PC-9 (cell line): ENCODE results near the gene CHCHD5. TPM values are rescaled to one million over a fixed set of nuclear protein-coding genes. Genes with fewer than 3 reads are reported as not detected.

Experiments used
- BruUV-seq: library from RNA; stranded (reverse); fragments of 400-500 nt; replicated peaks from 2 replicates; lab custom pipeline; 2021; lab: Mats Ljungman, UMichigan
- CTCF ChIA-PET: fragments of 300-600 bp; sonication (Branson Sonifier 250); formaldehyde crosslinking; loops from one replicate; lab custom pipeline; 2022; ENCODE audit warnings: antibody characterized with exemption; lab: Charles Lee
- POLR2A ChIA-PET: fragments of 300-600 bp; sonication (Branson Sonifier 250); formaldehyde crosslinking; loops from one replicate; lab custom pipeline; 2022; ENCODE audit warnings: antibody characterized with exemption; ENCODE audit not compliant: unreplicated experiment; lab: Charles Lee
- DNase-seq, 2 experiments: peaks; one replicate each; pipeline versions ENCODE4 v3.0.0 to v3.0.0-alpha.2; 2015 to 2022; ENCODE audit warnings: mixed read lengths in 1 of 2
- H2AFZ ChIP-seq: fragments of 200-600 bp; sonication (generic); 2 replicates; pipeline ENCODE4 v1.8.1; 2017; ENCODE audit warnings: antibody characterized with exemption
- H3F3A ChIP-seq: fragments of 200-600 bp; sonication (generic); 2 replicates; pipeline ENCODE4 v1.8.1; 2017; ENCODE audit warnings: antibody characterized with exemption, mild to moderate bottlenecking, low read depth; ENCODE audit not compliant: insufficient read depth
- H3K27ac ChIP-seq: fragments of 200-600 bp; sonication (generic); 2 replicates; pipeline ENCODE4 v1.6.1; 2016; ENCODE audit warnings: mixed run types
- H3K27me3 ChIP-seq: fragments of 200-600 bp; sonication (generic); 2 replicates; pipeline ENCODE4 v1.6.1; 2016; ENCODE audit warnings: low read depth, mixed run types; ENCODE audit not compliant: insufficient read depth
- H3K36me3 ChIP-seq: fragments of 200-600 bp; sonication (generic); 2 replicates; pipeline ENCODE4 v1.6.1; 2016; ENCODE audit warnings: low read depth, mixed run types
- H3K4me1 ChIP-seq: fragments of 200-600 bp; sonication (generic); replicated peaks from 2 replicates; pipeline ENCODE4 v1.6.1; 2016; ENCODE audit warnings: mixed run types; ENCODE audit not compliant: insufficient read depth
- H3K4me2 ChIP-seq: fragments of 200-600 bp; sonication (generic); 2 replicates; pipeline ENCODE4 v1.6.1; 2017; ENCODE audit warnings: mixed run types
- H3K4me3 ChIP-seq: fragments of 200-600 bp; sonication (generic); 2 replicates; pipeline ENCODE4 v1.6.1; 2016; ENCODE audit warnings: mixed run types
- H3K79me2 ChIP-seq: fragments of 200-600 bp; sonication (generic); 2 replicates; pipeline ENCODE4 v1.6.1; 2017; ENCODE audit warnings: low read depth, mixed run types
- H3K9me2 ChIP-seq: fragments of 200-600 bp; sonication (generic); 2 replicates; pipeline ENCODE4 v1.8.1; 2017; ENCODE audit warnings: mild to moderate bottlenecking; ENCODE audit not compliant: insufficient read depth
- H3K9me3 ChIP-seq: fragments of 200-600 bp; sonication (generic); 2 replicates; pipeline ENCODE4 v1.8.1; 2016; ENCODE audit warnings: low read depth; ENCODE audit not compliant: insufficient read depth
- H4K20me1 ChIP-seq: fragments of 200-600 bp; sonication (generic); 2 replicates; pipeline ENCODE4 v1.8.1; 2017; ENCODE audit not compliant: insufficient read depth
- EZH2 ChIP-seq: fragments of 200-600 bp; sonication (generic); IDR thresholded peaks from 2 replicates; pipeline ENCODE4 v1.8.0; 2017; ENCODE audit warnings: antibody characterized with exemption, low read depth
- intact Hi-C: fragments of 100-400 bp; cut with micrococcal nuclease; formaldehyde crosslinking; loops from one replicate; pipeline ENCODE4 v1.10.0; 2022; ENCODE audit not compliant: unreplicated experiment
- total RNA-seq: library from RNA; stranded (reverse); gene quantifications from 2 replicates; pipeline ENCODE4 v1.2.3, GENCODE V29; 2021
- TF ChIP-seq, protein P1 (sequence below): fragments of 200-600 bp; sonication (generic); conservative IDR thresholded peaks from 2 replicates; pipeline ENCODE4 v1.6.1; 2017; ENCODE audit warnings: mixed run types, antibody characterized with exemption, mild to moderate bottlenecking, moderate library complexity

The CHCHD5 gene
- total RNA-seq, 1 experiment from 2014 or later, result 38.4 TPM

DNA sequence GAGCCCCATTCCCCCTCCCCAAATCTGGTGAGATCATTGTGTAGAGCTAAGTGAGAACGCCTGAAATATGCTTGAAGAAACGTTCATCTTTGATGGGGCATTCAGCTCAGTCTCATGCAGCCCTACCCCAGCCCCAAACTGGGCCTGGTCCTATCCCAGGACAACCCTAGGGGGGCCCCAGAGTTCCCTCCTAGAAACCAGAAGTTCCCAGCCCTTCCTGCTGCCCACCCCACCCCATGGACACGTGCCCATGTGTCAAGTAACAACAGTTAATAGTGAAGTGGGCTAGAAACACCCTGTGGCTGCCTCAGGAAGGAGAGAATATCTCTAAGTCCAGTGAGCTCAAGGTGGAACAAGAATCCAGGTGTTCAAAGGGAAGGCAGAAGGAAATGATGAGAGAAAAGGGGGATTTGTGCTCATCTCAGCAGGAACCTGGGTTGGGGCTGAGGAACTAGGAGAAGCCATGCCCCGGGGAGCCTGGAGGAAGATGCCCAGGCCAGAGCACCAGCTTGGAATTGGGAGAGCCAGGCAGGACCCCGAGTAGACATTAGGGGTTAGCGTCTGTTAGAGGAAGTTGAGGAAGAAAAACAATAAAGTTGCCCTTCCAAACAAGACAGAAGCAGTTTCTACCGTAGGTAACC is 41.2 kb downstream of the CHCHD5 start:
- no peak for TF ChIP-seq EZH2
- TF ChIP-seq, protein P1, sequence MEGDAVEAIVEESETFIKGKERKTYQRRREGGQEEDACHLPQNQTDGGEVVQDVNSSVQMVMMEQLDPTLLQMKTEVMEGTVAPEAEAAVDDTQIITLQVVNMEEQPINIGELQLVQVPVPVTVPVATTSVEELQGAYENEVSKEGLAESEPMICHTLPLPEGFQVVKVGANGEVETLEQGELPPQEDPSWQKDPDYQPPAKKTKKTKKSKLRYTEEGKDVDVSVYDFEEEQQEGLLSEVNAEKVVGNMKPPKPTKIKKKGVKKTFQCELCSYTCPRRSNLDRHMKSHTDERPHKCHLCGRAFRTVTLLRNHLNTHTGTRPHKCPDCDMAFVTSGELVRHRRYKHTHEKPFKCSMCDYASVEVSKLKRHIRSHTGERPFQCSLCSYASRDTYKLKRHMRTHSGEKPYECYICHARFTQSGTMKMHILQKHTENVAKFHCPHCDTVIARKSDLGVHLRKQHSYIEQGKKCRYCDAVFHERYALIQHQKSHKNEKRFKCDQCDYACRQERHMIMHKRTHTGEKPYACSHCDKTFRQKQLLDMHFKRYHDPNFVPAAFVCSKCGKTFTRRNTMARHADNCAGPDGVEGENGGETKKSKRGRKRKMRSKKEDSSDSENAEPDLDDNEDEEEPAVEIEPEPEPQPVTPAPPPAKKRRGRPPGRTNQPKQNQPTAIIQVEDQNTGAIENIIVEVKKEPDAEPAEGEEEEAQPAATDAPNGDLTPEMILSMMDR, result no peak
- peak overlapping the region; percentile 95 for H3K27ac ChIP-seq
- H2AFZ ChIP-seq, result no peak overlapping the region

DNA sequence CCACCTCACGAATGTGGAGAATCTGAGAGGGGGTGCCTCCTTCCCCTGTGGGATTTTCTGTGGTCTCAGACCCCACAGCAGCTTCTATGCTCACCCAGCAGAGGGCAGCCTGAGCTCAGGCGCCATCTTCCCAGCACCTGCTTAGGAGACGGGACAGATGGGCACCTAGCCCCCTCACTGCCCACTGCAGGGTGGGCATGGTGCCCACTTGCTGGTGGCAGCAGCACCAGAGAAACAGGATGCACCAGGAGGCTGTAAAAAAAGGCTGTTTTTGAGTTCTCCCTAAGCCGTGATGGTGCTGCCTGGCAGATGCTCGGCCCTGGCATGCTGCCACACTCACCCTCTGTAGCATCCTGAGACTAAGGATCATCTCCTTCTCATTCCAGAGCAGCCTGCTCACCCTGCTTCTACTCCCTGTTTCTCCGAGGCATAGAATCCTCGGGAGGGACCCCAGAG is 42.2 kb downstream of the CHCHD5 start:
- peaks cover 96% of the 10 kb centered on the region for H3K4me1 ChIP-seq
- H3K4me2 ChIP-seq, result peak overlapping the region; percentile 76
- H3K36me3 ChIP-seq, result no peaks in the 10 kb centered on the region
- H3K27ac ChIP-seq, result peak overlapping the region; percentile 95
- peak in 1 of 2 experiments; percentile 65 for DNase-seq
- H3K4me3 ChIP-seq, result peak overlapping the region; percentile 45; the same call in 1 of the 2 replicates
- H3K27me3 ChIP-seq, result no peaks in the 10 kb centered on the region
- H3K79me2 ChIP-seq, result peaks cover 16% of the 10 kb centered on the region
- H3K9me3 ChIP-seq, result no peaks in the 10 kb centered on the region
- ChIA-PET POLR2A (interaction anchor here (0.6 to 1.0 kb wide), 2 partner anchors 98 to 512 kb away, joined by 4 to 11 read pairs; no protein-coding TSS in a partner anchor), CTCF (interaction anchor here (0.6 to 5.0 kb wide), 4 partner anchors 18 to 135 kb away, joined by 3 to 39 read pairs (median 4); no protein-coding TSS in a partner anchor)
- peaks cover 75% of the 10 kb centered on the region for H3F3A ChIP-seq
- H2AFZ ChIP-seq, result no peak overlapping the region
- intact Hi-C loops, result loop anchor here (1.0 to 2.0 kb wide), 4 partner anchors 19 to 100 kb away; partner anchors contain the start of gene SLC20A1
- H3K9me2 ChIP-seq, result no peaks in the 10 kb centered on the region
- no peaks in the 10 kb centered on the region for H4K20me1 ChIP-seq
- BruUV-seq, result no TSS peak
- TF ChIP-seq EZH2, result no peak
- TF ChIP-seq, protein P1, result peak; percentile 85

More for the DNA sequence above, 41.2 kb downstream of the CHCHD5 start:
- no peak for DNase-seq
- H3K4me3 ChIP-seq, result peak overlapping the region; percentile 45; the same call in 1 of the 2 replicates
- POLR2A ChIA-PET, result interaction anchor here (0.5 to 2.0 kb wide), 2 partner anchors 20 to 42 kb away, joined by 3 to 57 read pairs; partner anchors contain the start of gene SLC20A1
- H3K36me3 ChIP-seq, result no peaks in the 10 kb centered on the region
- intact Hi-C loops, result loop anchor here (1.0 to 2.0 kb wide), 3 partner anchors 25 to 101 kb away; no protein-coding TSS in a partner anchor
- no peaks in the 10 kb centered on the region for H3K9me2 ChIP-seq
- BruUV-seq, result no TSS peak
- CTCF ChIA-PET, result interaction anchor here (1.4 to 5.0 kb wide), 2 partner anchors 19 to 100 kb away, joined by 3 to 39 read pairs; no protein-coding TSS in a partner anchor
- peaks cover 16% of the 10 kb centered on the region for H3K79me2 ChIP-seq
- peaks cover 86% of the 10 kb centered on the region for H3F3A ChIP-seq
- H3K4me2 ChIP-seq, result peak overlapping the region; percentile 76
- H3K4me1 ChIP-seq, result peaks cover 98% of the 10 kb centered on the region
- no peaks in the 10 kb centered on the region for H4K20me1 ChIP-seq
- no peaks in the 10 kb centered on the region for H3K27me3 ChIP-seq
- no peaks in the 10 kb centered on the region for H3K9me3 ChIP-seq
